A673 (cell line): ENCODE measurements around the gene SLC16A4. TPM values are rescaled to one million over a fixed set of nuclear protein-coding genes. Genes with fewer than 3 reads are reported as not detected.

Source experiments
- BruUV-seq: library from RNA; stranded (reverse); fragments of 400-500 nt; replicated peaks from 2 replicates; lab custom pipeline; 2021; lab: Mats Ljungman, UMichigan
- CTCF ChIA-PET: fragments of 300-600 bp; sonication (Branson Sonifier 250); formaldehyde crosslinking; loops from one replicate; lab custom pipeline; 2022; ENCODE audit warnings: antibody characterized with exemption; lab: Charles Lee
- POLR2A ChIA-PET: fragments of 300-600 bp; sonication (Branson Sonifier 250); formaldehyde crosslinking; loops from one replicate; lab custom pipeline; 2022; ENCODE audit warnings: antibody characterized with exemption; ENCODE audit not compliant: low non-redundant PET; lab: Charles Lee
- DNase-seq: peaks from one replicate; pipeline ENCODE4 v3.0.0-alpha.2; 2015; ENCODE audit warnings: low spot score
- H3K27ac ChIP-seq: fragments of 200-600 bp; sonication (generic); 2 replicates; pipeline ENCODE4 v1.5.1; 2016; ENCODE audit warnings: mixed run types, low read depth, mild to moderate bottlenecking, mixed read lengths, antibody characterized with exemption, low read length; ENCODE audit not compliant: poor library complexity, severe bottlenecking
- H3K27me3 ChIP-seq: fragments of 200-600 bp; sonication (generic); replicated peaks from 2 replicates; pipeline ENCODE4 v1.6.1; 2017; ENCODE audit warnings: mixed run types, low read depth, mild to moderate bottlenecking, mixed read lengths, antibody characterized with exemption, low read length; ENCODE audit not compliant: insufficient read depth, poor library complexity
- H3K36me3 ChIP-seq: fragments of 200-600 bp; sonication (generic); 2 replicates; pipeline ENCODE4 v1.6.1; 2016; ENCODE audit warnings: mixed run types, mild to moderate bottlenecking, mixed read lengths, antibody characterized with exemption, low read length; ENCODE audit not compliant: insufficient read depth, poor library complexity, severe bottlenecking
- H3K4me1 ChIP-seq: fragments of 200-600 bp; sonication (generic); 2 replicates; pipeline ENCODE4 v1.6.1; 2017; ENCODE audit warnings: mixed run types, mild to moderate bottlenecking, mixed read lengths, antibody characterized with exemption, low read length; ENCODE audit not compliant: insufficient read depth, poor library complexity, severe bottlenecking
- H3K4me3 ChIP-seq: fragments of 200-600 bp; sonication (generic); 2 replicates; pipeline ENCODE4 v1.5.1; 2016; ENCODE audit warnings: low read depth, mixed run types, mild to moderate bottlenecking, mixed read lengths, low read length; ENCODE audit not compliant: poor library complexity, severe bottlenecking
- H3K9me3 ChIP-seq: fragments of 200-600 bp; sonication (generic); 2 replicates; pipeline ENCODE4 v1.6.1; 2016; ENCODE audit warnings: mixed run types, low read depth, mild to moderate bottlenecking, mixed read lengths, antibody characterized with exemption, low read length; ENCODE audit not compliant: poor library complexity, severe bottlenecking
- CTCF ChIP-seq: fragments of 300-800, 200-600 bp; sonication (generic); conservative IDR thresholded peaks from 2 replicates; pipeline ENCODE4 v1.5.1; 2017; ENCODE audit warnings: low read depth, mild to moderate bottlenecking, antibody characterized with exemption, low read length, moderate library complexity, mixed read lengths
- EZH2 ChIP-seq: fragments of 200-600 bp; sonication (generic); IDR thresholded peaks from 2 replicates; pipeline ENCODE4 v1.6.1; 2017; ENCODE audit warnings: borderline replicate concordance, low read depth, mild to moderate bottlenecking, mixed read lengths, antibody characterized with exemption, low read length; ENCODE audit not compliant: poor library complexity, severe bottlenecking
- intact Hi-C: fragments of 100-400 bp; cut with micrococcal nuclease; formaldehyde crosslinking; loops from one replicate; pipeline ENCODE4 v1.10.0; 2022; ENCODE audit not compliant: unreplicated experiment
- total RNA-seq: library from RNA; stranded (reverse); gene quantifications from 2 replicates; pipeline ENCODE4 v1.2.3, GENCODE V29; 2021

The SLC16A4 gene
- total RNA-seq, 1 experiment from 2014 or later: 0.60 TPM

GRCh38 chr1:110428946-110429345 is 38.1 kb upstream of the SLC16A4 start:
- intact Hi-C loops: no loop called here
- ChIA-PET CTCF (no interaction called here), POLR2A (no interaction called here)
- no peak overlapping the region for H3K27ac ChIP-seq
- DNase-seq: no peak
- H3K27me3 ChIP-seq: peaks cover 65% of the 10 kb centered on the region
- H3K4me1 ChIP-seq: no peaks in the 10 kb centered on the region
- H3K9me3 ChIP-seq: no peaks in the 10 kb centered on the region
- BruUV-seq: no TSS peak
- H3K36me3 ChIP-seq: no peaks in the 10 kb centered on the region
- H3K4me3 ChIP-seq: no peak overlapping the region
- TF ChIP-seq CTCF (no peak), EZH2 (no peak)

- intact Hi-C loops: no loop called here
- no peak overlapping the region for H3K27ac ChIP-seq
- peaks cover 64% of the 10 kb centered on the region for H3K27me3 ChIP-seq
- POLR2A ChIA-PET: no interaction called here
- CTCF ChIA-PET: no interaction called here
- H3K4me1 ChIP-seq: no peaks in the 10 kb centered on the region
- no peak overlapping the region for H3K4me3 ChIP-seq
- no peak for DNase-seq
- no peak for TF ChIP-seq EZH2
- no peak for TF ChIP-seq CTCF
- H3K36me3 ChIP-seq: no peaks in the 10 kb centered on the region
- no peaks in the 10 kb centered on the region for H3K9me3 ChIP-seq
- BruUV-seq: no TSS peak
Measured at GRCh38 chr1:110426854-110427253, 36.0 kb upstream of the SLC16A4 start.

GRCh38 chr1:110425612-110426152 is 34.9 kb upstream of the SLC16A4 start:
- Histone ChIP-seq H3K4me3 (no peak overlapping the region), H3K27me3 (peaks cover 52% of the 10 kb centered on the region), H3K9me3 (no peaks in the 10 kb centered on the region), H3K4me1 (no peaks in the 10 kb centered on the region), H3K36me3 (no peaks in the 10 kb centered on the region), H3K27ac (no peak overlapping the region)
- no peak for TF ChIP-seq CTCF
- TF ChIP-seq EZH2: no peak
- no peak for DNase-seq
- POLR2A ChIA-PET: no interaction called here
- intact Hi-C loops: no loop called here
- CTCF ChIA-PET: no interaction called here
- BruUV-seq: no TSS peak
